Fibroblast of skin of scalp (primary cell): ENCODE data around the gene PSMC3.

Source experiments
- DNase-seq: peaks from one replicate; pipeline ENCODE4 v3.0.0-alpha.2; 2013

Gene PSMC3

DNA sequence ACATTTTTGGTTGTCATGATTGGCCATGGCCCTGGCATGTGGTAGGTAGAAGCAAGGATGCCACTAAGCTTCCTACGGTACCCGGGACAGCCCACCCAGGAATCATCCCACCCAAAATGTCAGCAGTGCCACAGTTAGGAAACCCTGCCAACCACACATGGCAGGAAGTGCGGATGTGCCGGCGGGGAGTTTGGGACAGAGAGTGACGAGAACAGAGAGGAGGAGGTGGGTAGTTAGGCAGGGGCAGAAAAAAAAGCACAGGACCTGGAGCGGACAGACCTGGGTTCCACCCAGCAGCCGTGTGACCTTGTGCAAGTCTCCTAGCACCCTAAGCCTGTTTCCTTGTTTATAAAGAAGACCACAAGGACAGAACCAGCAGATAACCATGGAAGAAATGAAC, 51.2 kb downstream of the PSMC3 start:
- DNase-seq = no peak

- DNase-seq = no peak
Measured at GRCh38 chr11:47374720-47375019, 51.6 kb downstream of the PSMC3 start.

GRCh38 chr11:47373876-47374719, 52.1 kb downstream of the PSMC3 start:
- DNase-seq = peak; percentile 68

- DNase-seq = no peak
Measured at GRCh38 chr11:47372422-47372821, 53.8 kb downstream of the PSMC3 start.

DNA sequence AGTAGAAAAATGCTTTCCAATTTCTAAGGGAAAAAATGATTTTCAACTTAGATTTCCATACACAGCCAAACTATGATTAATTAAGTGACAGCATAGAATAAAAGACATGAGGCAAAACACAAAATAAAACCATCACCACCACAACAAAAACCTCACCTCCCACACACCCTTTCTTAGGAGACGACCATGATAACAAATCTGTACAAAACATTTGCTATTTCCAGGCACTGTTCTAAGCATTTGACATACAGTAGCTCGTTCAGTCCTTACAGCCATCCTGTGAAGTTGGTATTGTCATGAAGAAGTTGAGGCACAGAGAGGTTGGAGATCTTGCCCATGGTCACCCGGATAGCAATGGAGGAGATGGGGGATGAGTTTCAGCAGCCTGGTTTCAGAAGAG, 56.6 kb downstream of the PSMC3 start:
- no peak for DNase-seq
